Upper lobe of left lung (tissue), 6 donors: ENCODE results near the gene R3HDM2. TPM values are rescaled to one million over a fixed set of nuclear protein-coding genes. Genes with fewer than 3 reads are reported as not detected.
"Not testable (repeated sequence)": the region's sequence is repeated elsewhere in the genome, so short reads cannot be mapped to it uniquely, and the experiment has no call there.

Source experiments
- ATAC-seq, 2 donors: fragments of 200-7000 bp; cut with Tn5 transposase; one replicate each; pipeline ENCODE4 v1.9.1; 2022; ENCODE audit warnings: mild to moderate bottlenecking in 2 of 2, moderate library complexity in 2 of 2; ENCODE audit not compliant: low FRiP score in 2 of 2
- DNase-seq, 2 donors: peaks; one replicate each; pipeline ENCODE4 v3.0.0-alpha.2; 2019 to 2020
- H3K27ac ChIP-seq, 4 donors: fragments of 200-600 bp; sonication (generic); one replicate each; pipeline ENCODE4 v1.5.1; 2016 to 2019
- H3K27me3 ChIP-seq, 4 donors: fragments of 200-600 bp; sonication (generic); one replicate each; pipeline ENCODE4 v1.5.1; 2017 to 2019
- H3K36me3 ChIP-seq, 4 donors: fragments of 200-600 bp; sonication (generic); one replicate each; pipeline ENCODE4 v1.5.1; 2016 to 2019
- H3K4me1 ChIP-seq, 4 donors: fragments of 200-600 bp; sonication (generic); one replicate each; pipeline ENCODE4 v1.5.1; 2018 to 2019
- H3K4me3 ChIP-seq, 4 donors: fragments of 200-600 bp; sonication (generic); one replicate each; pipeline ENCODE4 v1.5.1; 2017 to 2019; ENCODE audit warnings: mild to moderate bottlenecking in 2 of 4, moderate library complexity in 1 of 4
- H3K9me3 ChIP-seq, 4 donors: fragments of 200-600 bp; sonication (generic); one replicate each; pipeline ENCODE4 v1.5.1; 2018 to 2019
- EP300 ChIP-seq, 4 donors: sonication (generic); formaldehyde crosslinking; IDR thresholded peaks; one replicate each; pipeline ENCODE4 v1.5.1; 2017; ENCODE audit warnings: antibody characterized with exemption in 4 of 4, control low read depth in 2 of 4
- POLR2A ChIP-seq, 4 donors: fragments of 450-650 bp; IDR thresholded peaks; one replicate each; pipeline ENCODE4 v1.5.1; 2016 to 2017; ENCODE audit warnings: antibody characterized with exemption in 4 of 4, mild to moderate bottlenecking in 2 of 4
- POLR2AphosphoS5 ChIP-seq, 2 donors: sonication (generic); formaldehyde crosslinking; IDR thresholded peaks; one replicate each; pipeline ENCODE4 v1.5.1; 2017; ENCODE audit warnings: antibody characterized with exemption in 2 of 2
- WGBS, 2 donors: methylation state at CpG; one replicate each; pipeline ENCODE4 v1.1.5; 2017 to 2018; 5-methylcytosine and 5-hydroxymethylcytosine counted together
- total RNA-seq, 6 donors: library from RNA; depleted of rRNA in 4 of 6; stranded (reverse); fragments of >200 nt in 4 of 6; gene quantifications; one replicate each; pipeline versions ENCODE4 v1.1.0 to v1.2.1, GENCODE V29; 2016 to 2021
- TF ChIP-seq, protein P1 (sequence below), 6 experiments: fragments of 450-650 bp in 4 of 6; fragments of 200-600 bp in 2 of 6; sonication (generic) in 2 of 6; IDR thresholded peaks; one replicate each; pipeline ENCODE4 v1.5.1; 2016 to 2019; ENCODE audit warnings: antibody characterized with exemption in 6 of 6
- donor health status: DM: no; HTN: no; CAD: no; lungs with moderate emphysema.
- donor health status: DM: no; HTN: yes; CAD: no; lungs with severe emphysema.

R3HDM2 gene
- total RNA-seq, 6 donors from 2014 or later = 39.2 to 94.3 (median 59.2) TPM

DNA sequence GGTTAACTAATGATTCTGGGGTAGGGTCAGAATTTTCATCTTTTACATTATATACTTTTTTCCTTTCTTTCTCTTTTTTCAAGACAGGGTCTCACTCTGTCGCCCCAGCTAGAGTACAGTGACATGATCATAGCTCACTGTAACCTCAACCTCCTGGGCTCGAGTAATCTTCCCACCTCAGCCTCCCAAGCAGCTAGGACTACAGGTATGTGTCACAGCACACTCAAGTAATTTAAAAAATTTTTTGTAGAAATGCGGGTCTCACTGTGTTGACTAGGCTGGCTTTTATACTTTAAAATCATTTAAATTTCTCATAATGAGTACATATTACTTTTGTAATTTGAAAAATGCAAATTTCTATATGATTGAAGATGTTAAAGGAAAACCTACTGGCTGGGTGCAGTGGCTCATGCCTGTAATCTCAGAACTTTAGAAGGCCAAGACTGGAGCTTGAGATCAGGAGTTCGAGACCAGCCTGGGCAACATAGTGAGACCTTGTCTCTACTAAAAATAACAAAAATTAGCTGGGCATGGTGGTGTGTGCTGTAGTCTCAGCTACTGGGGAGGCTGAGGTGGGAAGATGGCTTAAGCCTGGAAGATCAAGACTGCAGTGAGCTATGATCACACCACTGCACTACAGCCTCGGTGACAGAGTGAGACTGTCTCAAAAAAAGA lies 25.7 kb downstream of the R3HDM2 start:
- TF ChIP-seq POLR2AphosphoS5 (IDR thresholded peaks at IDR 0.05) (no peak), POLR2A (IDR thresholded peaks at IDR 0.05) (no peak), EP300 (IDR thresholded peaks at IDR 0.05) (no peak)
- TF ChIP-seq, protein P1, sequence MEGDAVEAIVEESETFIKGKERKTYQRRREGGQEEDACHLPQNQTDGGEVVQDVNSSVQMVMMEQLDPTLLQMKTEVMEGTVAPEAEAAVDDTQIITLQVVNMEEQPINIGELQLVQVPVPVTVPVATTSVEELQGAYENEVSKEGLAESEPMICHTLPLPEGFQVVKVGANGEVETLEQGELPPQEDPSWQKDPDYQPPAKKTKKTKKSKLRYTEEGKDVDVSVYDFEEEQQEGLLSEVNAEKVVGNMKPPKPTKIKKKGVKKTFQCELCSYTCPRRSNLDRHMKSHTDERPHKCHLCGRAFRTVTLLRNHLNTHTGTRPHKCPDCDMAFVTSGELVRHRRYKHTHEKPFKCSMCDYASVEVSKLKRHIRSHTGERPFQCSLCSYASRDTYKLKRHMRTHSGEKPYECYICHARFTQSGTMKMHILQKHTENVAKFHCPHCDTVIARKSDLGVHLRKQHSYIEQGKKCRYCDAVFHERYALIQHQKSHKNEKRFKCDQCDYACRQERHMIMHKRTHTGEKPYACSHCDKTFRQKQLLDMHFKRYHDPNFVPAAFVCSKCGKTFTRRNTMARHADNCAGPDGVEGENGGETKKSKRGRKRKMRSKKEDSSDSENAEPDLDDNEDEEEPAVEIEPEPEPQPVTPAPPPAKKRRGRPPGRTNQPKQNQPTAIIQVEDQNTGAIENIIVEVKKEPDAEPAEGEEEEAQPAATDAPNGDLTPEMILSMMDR (IDR thresholded peaks at IDR 0.05) = no peak
- H3K36me3 ChIP-seq = no peaks in the 10 kb centered on the region
- DNase-seq (no peak), ATAC-seq (no peak)
- H3K9me3 ChIP-seq = no peaks in the 10 kb centered on the region
- no peaks in the 10 kb centered on the region for H3K4me1 ChIP-seq
- 94% methylated on average over 5 of the region's 5 CpGs for whole genome bisulfite sequencing, 2 donors
- H3K27me3 ChIP-seq = no peaks in the 10 kb centered on the region
- H3K4me3 ChIP-seq = no peak overlapping the region
- no peak overlapping the region for H3K27ac ChIP-seq

DNA sequence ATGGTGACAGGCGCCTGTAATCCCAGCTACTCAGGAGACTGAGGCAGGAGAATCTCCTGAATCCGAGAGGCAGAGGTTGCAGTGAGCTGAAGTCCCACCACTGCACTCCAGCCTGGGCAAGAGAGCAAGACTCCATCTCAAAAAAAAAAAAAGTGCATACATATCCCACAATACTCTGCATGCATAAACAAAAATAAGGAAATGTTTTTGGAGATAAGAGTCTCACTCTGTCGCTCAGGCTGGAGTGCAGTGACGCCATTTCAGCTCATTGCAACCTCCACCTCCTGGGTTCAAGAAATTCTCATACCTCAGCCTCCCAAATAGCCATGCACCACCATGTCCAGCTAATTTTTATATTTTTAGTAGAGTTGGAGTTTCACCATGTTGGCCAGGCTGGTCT lies 28.7 kb downstream of the R3HDM2 start:
- not testable (repeated sequence) for H3K36me3 ChIP-seq, ATAC-seq, H3K27ac ChIP-seq, DNase-seq, H3K4me3 ChIP-seq, H3K4me1 ChIP-seq, H3K27me3 ChIP-seq, H3K9me3 ChIP-seq
- 93% methylated on average over 4 of the region's 4 CpGs for WGBS, 2 donors

DNA sequence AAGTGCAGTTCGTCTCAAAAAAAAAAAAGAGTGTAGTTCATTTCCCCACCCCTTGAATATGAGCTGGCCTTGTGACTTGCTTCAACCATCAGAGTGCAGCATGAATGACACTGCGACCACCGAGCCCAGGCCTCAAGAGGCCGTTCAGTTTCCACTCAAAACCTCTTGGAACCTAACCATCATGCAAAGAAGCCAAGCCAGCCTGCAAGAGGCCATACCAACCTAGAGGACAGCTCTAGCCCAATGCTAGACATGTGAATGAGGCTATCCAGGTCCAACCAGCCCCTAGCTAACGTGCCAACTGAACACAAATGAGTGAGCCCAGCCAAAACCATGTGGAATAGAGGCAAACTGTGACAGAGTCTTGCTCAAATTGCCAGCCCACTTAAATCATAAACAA lies 29.7 kb downstream of the R3HDM2 start:
- no peak for ATAC-seq
- DNase-seq = no peak
- TF ChIP-seq POLR2A (IDR thresholded peaks at IDR 0.05) = no peak
- Histone ChIP-seq H3K4me3 (no peak overlapping the region), H3K4me1 (no peaks in the 10 kb centered on the region), H3K27me3 (no peaks in the 10 kb centered on the region), H3K36me3 (no peaks in the 10 kb centered on the region), H3K27ac (no peak overlapping the region), H3K9me3 (no peaks in the 10 kb centered on the region)
- 65 to 89% methylated on average over 5 of the region's 5 CpGs for WGBS, 2 donors

DNA sequence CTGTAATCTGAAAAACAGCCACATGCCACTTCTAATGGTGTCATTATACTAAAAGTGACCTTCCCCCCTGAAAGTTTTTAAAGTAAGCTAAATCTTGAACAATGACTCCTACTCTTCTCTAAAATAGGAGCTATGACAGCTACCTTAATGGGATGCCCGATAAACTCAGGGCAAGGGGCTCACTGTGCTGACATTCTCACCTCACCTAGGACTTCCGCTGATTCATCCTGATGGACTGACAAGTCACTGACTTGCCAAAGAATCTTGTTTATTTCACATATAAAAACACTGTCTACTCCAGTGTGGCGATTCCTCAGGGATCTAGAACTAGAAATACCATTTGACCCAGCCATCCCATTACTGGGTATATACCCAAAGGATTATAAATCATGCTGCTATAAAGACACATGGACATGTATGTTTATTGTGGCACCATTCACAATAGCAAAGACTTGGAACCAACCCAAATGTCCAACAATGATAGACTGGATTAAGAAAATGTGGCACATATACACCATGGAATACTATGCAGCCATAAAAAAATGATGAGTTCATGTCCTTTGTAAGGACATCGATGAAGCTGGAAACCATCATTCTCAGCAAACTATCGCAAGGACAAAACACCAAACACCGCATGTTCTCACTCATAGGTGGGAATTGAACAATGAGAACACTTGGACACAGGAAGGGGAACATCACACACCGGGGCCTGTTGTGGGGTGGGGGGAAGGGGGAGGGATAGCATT lies 31.0 kb downstream of the R3HDM2 start:
- H3K27me3 ChIP-seq, DNase-seq, H3K4me1 ChIP-seq, H3K4me3 ChIP-seq, H3K27ac ChIP-seq, H3K9me3 ChIP-seq, ATAC-seq: not testable (repeated sequence)
- WGBS, 2 donors = 93 to 96% methylated on average over 7 of the region's 7 CpGs
- H3K36me3 ChIP-seq = peaks cover 0 to 11% (median 4%) of the 10 kb centered on the region in 4 donors

DNA sequence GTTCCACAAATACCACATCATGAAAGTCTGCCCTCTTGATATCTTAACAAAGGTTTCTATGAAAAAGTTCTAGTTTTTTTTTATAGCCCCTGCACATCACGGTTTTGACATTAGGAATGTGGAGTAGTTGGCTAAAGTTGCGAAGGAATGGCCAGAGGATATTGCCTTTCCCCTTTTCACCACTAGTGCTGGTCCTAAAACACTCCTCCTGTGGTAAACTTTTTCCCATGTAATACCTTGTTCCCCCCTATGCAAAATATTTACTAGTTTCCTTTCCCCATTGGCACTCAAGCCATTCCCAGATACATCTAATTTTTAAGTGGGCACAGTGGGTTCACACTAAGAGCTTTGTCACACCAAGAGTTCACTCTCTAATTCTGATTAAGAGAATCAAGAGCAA lies 33.4 kb downstream of the R3HDM2 start:
- DNase-seq (no peak), ATAC-seq (no peak)
- H3K27ac ChIP-seq = no peak overlapping the region

DNA sequence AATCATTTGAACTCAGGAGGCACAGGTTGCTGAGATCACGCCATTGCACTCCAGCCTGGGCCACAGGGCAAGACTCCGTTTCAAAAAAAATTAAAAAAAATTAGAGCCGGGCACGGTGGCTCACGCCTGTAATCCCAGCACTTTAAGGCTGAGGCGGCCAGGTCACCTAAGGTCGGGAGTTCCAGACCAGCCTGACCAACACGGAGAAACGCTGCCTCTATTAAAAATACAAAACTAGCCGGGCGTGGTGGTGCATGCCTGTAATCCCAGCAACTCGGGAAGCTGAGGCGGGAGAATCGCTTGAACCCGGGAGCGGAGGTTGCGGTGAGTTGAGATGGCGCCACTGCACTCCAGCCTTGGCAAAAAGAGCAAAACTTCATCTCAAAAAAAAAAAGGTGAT lies 35.7 kb downstream of the R3HDM2 start:
- H3K4me3 ChIP-seq = no peak overlapping the region
- H3K36me3 ChIP-seq = peaks cover 8 to 35% (median 18%) of the 10 kb centered on the region in 4 donors
- ATAC-seq (no peak), DNase-seq (no peak)
- H3K4me1 ChIP-seq = no peaks in the 10 kb centered on the region
- WGBS, 2 donors = 93 to 97% methylated on average over 18 of the region's 18 CpGs
- H3K27me3 ChIP-seq = no peaks in the 10 kb centered on the region
- no peaks in the 10 kb centered on the region for H3K9me3 ChIP-seq
- TF ChIP-seq, protein P1 (IDR thresholded peaks at IDR 0.05) = no peak
- TF ChIP-seq EP300 (IDR thresholded peaks at IDR 0.05) = no peak
- TF ChIP-seq POLR2A (IDR thresholded peaks at IDR 0.05) = no peak
- TF ChIP-seq POLR2AphosphoS5 (IDR thresholded peaks at IDR 0.05) = no peak
- no peak overlapping the region for H3K27ac ChIP-seq

More for the DNA sequence above, 33.4 kb downstream of the R3HDM2 start:
- H3K4me1 ChIP-seq = no peaks in the 10 kb centered on the region
- no peaks in the 10 kb centered on the region for H3K9me3 ChIP-seq
- no peaks in the 10 kb centered on the region for H3K27me3 ChIP-seq
- TF ChIP-seq POLR2AphosphoS5 (IDR thresholded peaks at IDR 0.05) (no peak), POLR2A (IDR thresholded peaks at IDR 0.05) (no peak), EP300 (IDR thresholded peaks at IDR 0.05) (no peak)
- TF ChIP-seq, protein P1 (IDR thresholded peaks at IDR 0.05) = no peak
- 83 to 91% methylated on average over 2 of the region's 2 CpGs for WGBS, 2 donors
- no peak overlapping the region for H3K4me3 ChIP-seq
- peaks cover 8 to 26% (median 12%) of the 10 kb centered on the region in 4 donors for H3K36me3 ChIP-seq
